HG03060 (cell line): ENCODE data around the gene KREMEN1.

Experiments used
- ATAC-seq: cut with Tn5 transposase; IDR thresholded peaks from one replicate; pipeline ENCODE4 v1.9.1; 2021; ENCODE audit warnings: low read depth, moderate number of reproducible peaks; ENCODE audit not compliant: unreplicated experiment

KREMEN1 gene

GRCh38 chr22:29202212-29203192 is 129.7 kb downstream of the KREMEN1 start:
- peak; percentile 34 for ATAC-seq

GRCh38 chr22:29203488-29204454 is 130.9 kb downstream of the KREMEN1 start:
- ATAC-seq: no peak

GRCh38 chr22:29204455-29205183 is 131.8 kb downstream of the KREMEN1 start:
- no peak for ATAC-seq

- ATAC-seq: no peak
Observed at GRCh38 chr22:29205252-29205593, 132.4 kb downstream of the KREMEN1 start.

- no peak for ATAC-seq
Observed at GRCh38 chr22:29205594-29206371, 132.9 kb downstream of the KREMEN1 start, which contains the start of gene EMID1. Gene EMID1, plus strand, starts transcription at chr22:29205896. Its CDS starts 143 bp downstream, at chr22:29206039.

- no peak for ATAC-seq
Observed at GRCh38 chr22:29206372-29207242, 133.8 kb downstream of the KREMEN1 start.

- no peak for ATAC-seq
Observed at GRCh38 chr22:29207243-29207550, 134.4 kb downstream of the KREMEN1 start.

- ATAC-seq: no peak
Observed at GRCh38 chr22:29207562-29208501, 135.0 kb downstream of the KREMEN1 start.

- no peak for ATAC-seq
Observed at GRCh38 chr22:29208502-29208862, 135.6 kb downstream of the KREMEN1 start.

GRCh38 chr22:29208879-29209623 is 136.2 kb downstream of the KREMEN1 start:
- ATAC-seq: no peak

GRCh38 chr22:29209624-29209929 is 136.7 kb downstream of the KREMEN1 start:
- ATAC-seq: no peak

GRCh38 chr22:29211066-29211465 is 138.2 kb downstream of the KREMEN1 start:
- no peak for ATAC-seq

- ATAC-seq: no peak
Observed at GRCh38 chr22:29211466-29211865, 138.6 kb downstream of the KREMEN1 start.

GRCh38 chr22:29212743-29213142 is 139.9 kb downstream of the KREMEN1 start:
- ATAC-seq: no peak

- no peak for ATAC-seq
Observed at GRCh38 chr22:29213493-29213892, 140.7 kb downstream of the KREMEN1 start.

- ATAC-seq: no peak
Observed at GRCh38 chr22:29214232-29214631, 141.4 kb downstream of the KREMEN1 start.
